GM19023 (cell line): ENCODE results near the gene CALCA.

Experiments used
- ATAC-seq: cut with Tn5 transposase; IDR thresholded peaks from one replicate; pipeline ENCODE4 v1.9.1; 2021; ENCODE audit warnings: mild to moderate bottlenecking, moderate library complexity; ENCODE audit not compliant: unreplicated experiment

Gene CALCA

DNA sequence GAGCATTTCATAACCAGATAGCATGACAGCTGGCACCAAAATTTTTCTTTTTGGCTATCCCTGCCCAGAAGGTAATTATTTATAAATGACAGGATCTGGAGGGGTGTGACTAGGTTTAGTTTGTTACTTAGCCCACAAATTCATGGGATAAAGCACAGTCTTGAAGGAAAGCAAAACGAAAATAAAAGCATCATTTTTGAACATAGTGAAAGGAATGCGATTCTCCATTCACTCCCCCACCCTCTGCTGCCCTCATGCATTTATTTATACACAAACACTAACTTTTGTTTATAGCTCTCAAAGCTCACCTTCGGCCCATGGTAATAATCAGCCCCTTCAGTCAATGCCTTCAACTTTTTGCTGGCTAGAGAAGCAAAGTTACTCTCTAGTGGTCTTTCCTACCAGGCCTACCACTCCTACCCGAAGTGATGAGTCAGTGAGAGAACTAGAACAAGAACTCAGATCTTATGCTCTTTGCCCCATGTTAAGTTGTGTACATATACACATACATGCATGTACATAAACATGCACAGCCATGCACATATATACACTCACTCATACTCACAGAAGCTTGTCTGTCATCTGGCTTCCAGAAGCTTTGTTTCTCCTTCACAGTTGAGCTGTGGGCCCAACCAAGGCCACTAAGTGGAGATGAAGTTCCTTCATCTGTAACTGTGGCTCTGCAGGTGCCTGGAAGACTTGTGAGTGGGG is 22.6 kb downstream of the CALCA start:
- no peak for ATAC-seq

DNA sequence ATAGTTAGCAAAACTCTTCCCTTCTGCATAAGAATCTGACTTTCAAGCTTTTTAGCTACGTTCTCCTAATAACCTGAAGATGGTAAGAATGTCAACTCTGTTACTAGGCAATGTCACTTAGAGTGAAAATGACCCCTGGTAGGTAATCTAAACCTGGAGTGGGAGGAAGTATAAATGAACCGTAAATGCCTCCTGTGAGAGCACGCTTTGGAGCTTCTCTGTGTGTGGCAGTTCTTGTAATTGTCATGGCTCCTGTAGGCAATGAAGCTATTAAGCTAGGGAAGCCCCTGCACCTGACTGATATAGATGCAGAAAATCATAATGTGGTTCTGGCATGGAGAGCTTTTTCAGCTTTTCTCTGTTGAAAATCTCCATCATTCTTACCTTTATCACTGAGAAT is 29.4 kb downstream of the CALCA start:
- ATAC-seq = no peak

DNA sequence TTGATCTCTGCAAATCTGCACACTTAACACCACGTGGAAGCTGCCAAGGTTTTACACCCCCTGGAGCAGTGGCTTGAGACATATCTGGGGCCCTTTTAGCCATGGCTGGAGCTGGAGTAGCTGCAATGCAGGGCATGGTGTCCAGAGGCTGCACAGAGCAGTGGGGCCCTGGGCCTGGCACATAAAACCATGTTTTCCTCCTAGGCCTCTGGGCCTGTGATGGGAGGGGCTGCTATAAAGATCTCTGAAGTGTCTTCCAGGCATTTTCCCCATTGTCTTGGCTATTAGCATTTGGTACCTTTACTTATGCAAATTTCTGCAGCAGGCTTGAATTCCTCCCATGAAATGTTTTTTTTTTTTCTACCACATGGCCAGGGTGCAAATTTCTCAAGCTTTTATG is 33.2 kb downstream of the CALCA start:
- no peak for ATAC-seq

DNA sequence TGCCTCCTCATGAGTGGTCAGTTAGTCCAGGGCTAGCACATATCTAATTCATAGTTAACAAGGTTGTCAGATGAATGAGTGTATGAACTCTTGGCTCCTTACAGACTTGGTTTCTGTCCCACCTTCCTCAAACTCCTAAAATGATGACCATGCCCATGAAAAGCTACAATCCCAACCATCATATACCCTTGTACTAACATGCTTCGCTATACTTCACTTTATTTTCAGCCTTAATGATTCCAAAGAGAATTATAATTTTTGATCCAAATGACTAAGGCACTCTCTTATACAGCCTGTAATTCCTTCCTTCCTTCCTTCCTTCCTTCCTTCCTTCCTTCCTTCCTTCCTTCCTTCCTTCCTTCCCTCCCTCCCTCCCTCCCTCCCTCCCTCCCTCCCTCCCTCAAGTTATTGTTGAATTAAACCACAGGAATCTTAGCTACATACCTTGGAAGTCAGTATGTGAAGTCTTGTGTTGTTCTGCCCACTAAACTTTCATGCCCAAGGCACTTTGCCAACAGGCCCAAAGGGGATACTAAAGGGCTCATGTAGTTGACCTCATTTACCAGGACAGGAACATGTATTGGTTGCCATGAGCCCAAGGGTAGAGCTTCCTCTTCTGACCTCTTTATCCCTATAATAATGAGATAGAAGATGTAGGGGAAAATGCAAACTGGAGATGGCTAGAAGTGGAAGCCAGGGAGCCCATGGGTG is 37.4 kb downstream of the CALCA start:
- ATAC-seq = no peak

DNA sequence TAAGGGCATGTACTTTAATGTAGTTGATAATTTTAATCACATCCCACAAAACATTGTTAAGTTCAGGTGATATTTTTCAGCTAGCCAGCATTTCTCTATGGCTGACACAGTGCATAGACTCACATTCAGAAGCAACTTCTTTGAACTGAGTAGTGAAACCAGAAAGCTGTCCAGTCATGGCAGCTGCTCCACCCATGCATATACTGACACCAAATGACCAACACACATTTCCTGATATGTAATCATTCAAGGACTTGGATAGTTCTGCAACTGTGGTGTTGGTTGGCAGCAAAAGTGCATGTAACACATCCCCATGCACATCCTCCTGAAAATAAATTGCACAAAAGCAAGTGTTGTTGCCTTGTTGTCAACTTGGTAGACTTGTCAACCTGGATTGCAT is 39.7 kb downstream of the CALCA start:
- ATAC-seq = no peak

DNA sequence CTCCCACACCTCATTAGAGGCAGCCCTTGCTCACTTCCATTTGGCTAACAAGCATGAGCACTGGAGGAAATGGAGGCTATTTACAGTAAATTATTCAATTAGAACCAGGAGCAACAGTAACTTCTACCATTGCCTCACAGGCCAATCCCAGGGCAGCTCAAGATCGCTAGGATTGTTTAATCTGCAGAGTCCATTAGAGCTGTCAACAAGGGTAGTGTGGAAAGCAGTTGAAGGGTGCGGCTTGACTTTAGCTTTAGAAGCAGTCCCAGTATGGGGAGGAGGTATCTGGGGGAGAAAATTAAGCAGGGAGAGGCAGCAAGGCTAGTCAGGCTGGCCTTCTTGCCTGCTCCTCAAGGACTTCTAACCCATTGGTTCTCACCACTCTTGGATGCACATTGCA is 41.8 kb downstream of the CALCA start:
- ATAC-seq = no peak

DNA sequence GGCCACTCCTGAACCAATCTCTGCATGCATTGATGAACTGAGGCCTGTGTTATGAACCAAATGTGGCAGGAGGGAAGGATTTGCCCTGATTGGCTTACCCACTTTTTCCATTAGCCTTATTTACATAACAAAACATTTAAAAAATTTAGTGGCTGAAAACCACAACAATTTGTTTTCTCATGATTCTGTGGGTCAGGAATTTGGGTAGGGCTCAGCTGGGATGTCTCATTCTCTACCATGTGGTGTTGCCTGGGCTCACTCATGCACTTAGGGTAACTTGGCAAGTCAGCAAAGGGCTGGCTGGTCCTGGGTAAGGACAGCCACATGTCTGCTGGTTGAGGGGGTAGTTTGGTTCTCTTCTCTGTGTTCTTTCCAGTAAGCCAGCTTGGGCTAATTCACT is 45.0 kb downstream of the CALCA start:
- no peak for ATAC-seq

DNA sequence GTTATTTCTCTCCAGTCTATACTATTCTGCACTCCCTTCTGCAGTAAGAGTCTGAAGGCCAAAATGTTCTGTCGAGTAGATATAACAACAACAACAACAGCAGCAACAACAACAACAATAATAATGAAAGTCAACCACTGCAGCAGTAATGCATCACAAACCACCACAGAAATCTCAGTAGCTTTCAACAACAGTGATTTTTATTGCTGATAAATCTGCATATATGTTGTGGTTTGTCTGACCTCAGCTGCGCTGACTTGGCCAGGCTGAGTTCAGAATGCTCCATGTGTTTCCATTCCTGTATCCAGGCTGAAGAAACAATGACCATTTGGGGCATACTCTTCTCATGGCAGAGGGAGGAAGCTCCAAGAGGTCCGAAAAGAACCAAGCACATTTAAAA is 47.8 kb downstream of the CALCA start:
- ATAC-seq = no peak
